ENCODE measurements around the gene CSNK2A2.

CSNK2A2 gene

DNA sequence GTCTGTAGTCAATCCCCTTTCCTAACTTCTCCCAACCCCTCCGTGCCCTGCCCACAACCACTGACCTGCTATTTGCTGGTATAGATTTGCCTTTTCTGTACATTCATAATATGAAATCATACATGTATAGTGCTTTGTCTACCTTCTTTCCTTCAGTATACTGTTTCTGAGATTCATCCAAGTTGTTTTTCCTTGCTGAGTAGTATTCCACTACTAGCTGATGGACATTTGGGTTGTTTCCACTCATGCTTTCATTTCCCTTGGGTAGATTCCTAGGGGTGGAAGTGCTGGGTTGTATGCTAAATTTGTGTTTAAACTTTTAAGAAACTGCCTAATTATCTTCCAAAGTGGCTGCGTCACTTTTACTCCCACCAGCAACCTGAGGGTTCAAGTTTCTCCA is 27.7 kb downstream of the CSNK2A2 start:
- no peak for DNase-seq (ENCODE audit: low read depth)
- no peak overlapping the region for H3K4me3 ChIP-seq (ENCODE audit: low read depth, low read length)
- TF ChIP-seq, protein P1, sequence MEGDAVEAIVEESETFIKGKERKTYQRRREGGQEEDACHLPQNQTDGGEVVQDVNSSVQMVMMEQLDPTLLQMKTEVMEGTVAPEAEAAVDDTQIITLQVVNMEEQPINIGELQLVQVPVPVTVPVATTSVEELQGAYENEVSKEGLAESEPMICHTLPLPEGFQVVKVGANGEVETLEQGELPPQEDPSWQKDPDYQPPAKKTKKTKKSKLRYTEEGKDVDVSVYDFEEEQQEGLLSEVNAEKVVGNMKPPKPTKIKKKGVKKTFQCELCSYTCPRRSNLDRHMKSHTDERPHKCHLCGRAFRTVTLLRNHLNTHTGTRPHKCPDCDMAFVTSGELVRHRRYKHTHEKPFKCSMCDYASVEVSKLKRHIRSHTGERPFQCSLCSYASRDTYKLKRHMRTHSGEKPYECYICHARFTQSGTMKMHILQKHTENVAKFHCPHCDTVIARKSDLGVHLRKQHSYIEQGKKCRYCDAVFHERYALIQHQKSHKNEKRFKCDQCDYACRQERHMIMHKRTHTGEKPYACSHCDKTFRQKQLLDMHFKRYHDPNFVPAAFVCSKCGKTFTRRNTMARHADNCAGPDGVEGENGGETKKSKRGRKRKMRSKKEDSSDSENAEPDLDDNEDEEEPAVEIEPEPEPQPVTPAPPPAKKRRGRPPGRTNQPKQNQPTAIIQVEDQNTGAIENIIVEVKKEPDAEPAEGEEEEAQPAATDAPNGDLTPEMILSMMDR (IDR thresholded peaks at IDR 0.05; ENCODE audit: low read depth, low read length, missing control alignments): no peak

DNA sequence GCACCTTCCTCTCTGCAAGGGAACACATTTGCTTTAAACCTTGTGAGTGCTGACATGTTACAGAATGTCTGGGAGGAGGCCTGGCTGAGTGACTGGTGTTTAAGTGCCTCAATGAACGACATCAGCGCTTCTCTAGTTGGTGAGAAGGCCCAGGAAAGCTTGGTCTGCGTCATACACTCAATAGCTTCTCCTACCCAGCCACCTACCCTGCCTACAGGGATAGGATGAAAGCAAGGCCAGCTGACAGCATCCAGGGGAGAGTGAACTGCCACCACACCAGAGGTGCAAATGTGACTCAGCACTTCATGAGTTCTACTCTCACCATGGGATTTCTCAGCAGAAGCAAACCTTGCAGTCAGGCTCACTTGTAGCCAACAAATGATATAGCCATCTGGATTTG is 37.1 kb downstream of the CSNK2A2 start:
- TF ChIP-seq, protein P1 (IDR thresholded peaks at IDR 0.05; ENCODE audit: low read depth, low read length, missing control alignments): no peak
- no peak overlapping the region for H3K4me3 ChIP-seq (ENCODE audit: low read depth, low read length)
- no peak for DNase-seq (ENCODE audit: low read depth)

DNA sequence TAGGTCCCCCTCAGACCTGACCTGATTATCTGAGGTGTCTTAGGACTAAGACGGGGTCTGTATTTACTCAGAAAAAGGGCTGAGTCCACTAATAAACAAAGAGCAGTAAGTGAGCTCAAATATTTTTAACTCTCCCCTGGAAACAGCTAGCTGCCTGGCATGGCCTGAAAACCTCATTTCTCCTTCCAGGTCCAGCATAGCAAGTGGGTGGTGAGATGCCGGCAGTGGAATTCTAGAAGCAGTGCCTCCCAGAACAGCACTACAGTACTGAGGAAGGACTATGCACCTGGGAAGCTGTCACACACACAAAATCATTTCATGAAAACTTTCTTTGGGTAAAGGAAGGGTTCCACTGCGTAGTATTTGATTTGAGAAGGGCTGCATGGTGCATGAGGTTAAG is 39.2 kb downstream of the CSNK2A2 start:
- no peak for DNase-seq (ENCODE audit: low read depth)
- TF ChIP-seq, protein P1 (IDR thresholded peaks at IDR 0.05; ENCODE audit: low read depth, low read length, missing control alignments): no peak
- no peak overlapping the region for H3K4me3 ChIP-seq (ENCODE audit: low read depth, low read length)

DNA sequence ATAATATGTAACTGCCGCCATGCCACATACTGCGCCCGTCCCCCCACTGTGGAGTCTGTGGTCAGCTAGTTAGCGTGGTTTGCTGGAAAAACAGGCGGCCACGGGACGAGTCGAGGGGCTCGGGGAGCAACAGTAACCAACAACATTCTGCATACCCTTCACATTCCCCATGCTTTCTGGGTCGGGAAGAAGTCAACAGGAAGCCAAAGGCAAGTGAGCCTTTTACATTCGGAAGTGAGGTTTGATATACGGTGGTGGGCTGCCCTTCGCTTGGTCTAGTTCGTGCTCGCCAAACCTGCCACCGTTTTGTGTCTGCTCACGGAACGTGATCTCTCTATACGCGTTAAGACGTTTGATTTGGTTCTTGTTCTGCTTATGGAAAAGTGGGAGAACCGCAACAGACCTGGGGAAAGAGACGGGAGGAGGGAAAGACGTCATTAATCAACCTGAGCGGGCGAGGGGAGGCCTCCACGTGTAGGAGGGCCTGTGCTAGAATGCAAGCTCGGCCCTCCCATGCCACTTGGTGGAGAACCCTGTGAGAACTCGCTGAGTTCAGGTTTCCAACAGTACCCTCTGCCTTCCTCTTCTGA is 39.9 kb downstream of the CSNK2A2 start:
- no peak overlapping the region for H3K4me3 ChIP-seq (ENCODE audit: low read depth, low read length)
- no peak for DNase-seq (ENCODE audit: low read depth)
- TF ChIP-seq, protein P1 (IDR thresholded peaks at IDR 0.05; ENCODE audit: low read depth, low read length, missing control alignments): no peak

DNA sequence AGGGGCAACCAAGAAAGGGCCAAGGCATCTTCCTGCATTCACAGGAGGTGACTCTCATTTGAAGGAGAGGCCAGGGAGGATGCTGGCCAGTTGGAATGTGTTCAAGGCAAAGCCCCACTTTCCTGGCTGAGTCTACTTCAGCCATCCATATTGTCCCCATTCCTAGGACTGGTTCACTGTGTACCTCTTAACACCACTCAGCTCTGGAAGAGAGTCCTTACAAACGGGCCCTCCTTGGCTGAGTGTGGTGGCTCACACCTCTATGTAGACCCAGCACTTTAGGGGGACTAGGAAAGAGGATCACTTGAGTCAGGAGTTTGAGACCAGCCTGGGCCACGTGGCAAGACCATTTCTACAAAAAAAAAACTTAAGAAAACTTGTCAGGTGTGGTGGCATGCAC is 40.7 kb downstream of the CSNK2A2 start:
- TF ChIP-seq, protein P1 (IDR thresholded peaks at IDR 0.05; ENCODE audit: low read depth, low read length, missing control alignments): no peak
- H3K4me3 ChIP-seq (ENCODE audit: low read depth, low read length): no peak overlapping the region
- DNase-seq (ENCODE audit: low read depth): no peak

DNA sequence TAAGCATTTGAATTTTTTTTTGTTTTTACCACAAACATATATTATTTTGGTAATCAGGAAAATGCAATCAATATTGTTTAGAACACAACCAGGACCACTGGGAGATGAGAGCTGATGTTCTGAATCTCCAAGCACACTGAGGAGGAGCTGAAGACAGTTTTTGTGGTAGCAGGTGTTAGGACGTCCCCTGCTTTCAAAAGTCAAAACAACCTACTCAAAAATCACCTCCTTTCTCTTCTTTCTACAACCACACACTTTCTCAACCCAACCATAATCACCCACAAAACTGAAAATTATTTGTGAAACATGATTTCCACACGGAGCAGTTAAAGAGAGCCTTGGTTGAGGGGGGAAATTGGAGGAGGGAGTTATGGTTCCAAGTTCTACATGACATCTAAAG is 42.1 kb downstream of the CSNK2A2 start:
- DNase-seq (ENCODE audit: low read depth): no peak
- TF ChIP-seq, protein P1 (IDR thresholded peaks at IDR 0.05; ENCODE audit: low read depth, low read length, missing control alignments): no peak
- H3K4me3 ChIP-seq (ENCODE audit: low read depth, low read length): no peak overlapping the region

DNA sequence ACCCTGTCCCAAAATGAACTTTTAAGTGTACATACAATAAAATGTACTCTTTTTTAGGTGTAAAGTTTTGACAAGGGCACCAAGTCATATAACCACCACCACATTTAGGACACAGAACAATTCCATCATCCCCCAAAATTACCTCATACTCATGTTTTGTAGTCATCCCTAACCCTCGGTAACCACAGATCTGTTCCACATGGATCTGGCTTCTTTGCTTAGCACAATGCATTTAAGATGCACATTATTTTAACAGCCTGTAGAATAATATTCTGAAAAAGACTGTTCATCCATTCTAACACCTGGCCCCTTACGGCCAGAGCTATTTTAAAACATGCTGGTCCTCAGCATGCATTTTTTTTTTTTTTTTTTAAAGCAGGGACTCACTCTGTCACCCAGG is 43.6 kb downstream of the CSNK2A2 start:
- no peak for DNase-seq (ENCODE audit: low read depth)
- TF ChIP-seq, protein P1 (IDR thresholded peaks at IDR 0.05; ENCODE audit: low read depth, low read length, missing control alignments): no peak
- H3K4me3 ChIP-seq (ENCODE audit: low read depth, low read length): no peak overlapping the region
